BLaER1 (cell line): ENCODE data around the gene TMEM178B.

Source experiments
- H3K27ac ChIP-seq: shearing (Covaris generic); formaldehyde crosslinking; 2 replicates; pipeline ENCODE4 v1.8.1; 2022
- H3K27me3 ChIP-seq: shearing (Covaris generic); formaldehyde crosslinking; 2 replicates; pipeline ENCODE4 v1.8.1; 2022
- H3K36me3 ChIP-seq: shearing (Covaris generic); formaldehyde crosslinking; 2 replicates; pipeline ENCODE4 v1.8.1; 2022
- H3K4me1 ChIP-seq: shearing (Covaris generic); formaldehyde crosslinking; 2 replicates; pipeline ENCODE4 v1.8.1; 2022
- H3K4me2 ChIP-seq: shearing (Covaris generic); formaldehyde crosslinking; 2 replicates; pipeline ENCODE4 v1.8.1; 2022
- H3K4me3 ChIP-seq: shearing (Covaris generic); formaldehyde crosslinking; 2 replicates; pipeline ENCODE4 v1.8.1; 2022
- H3K9ac ChIP-seq: shearing (Covaris generic); formaldehyde crosslinking; 2 replicates; pipeline ENCODE4 v1.8.1; 2022
- H3K9me3 ChIP-seq: shearing (Covaris generic); formaldehyde crosslinking; 2 replicates; pipeline ENCODE4 v1.8.1; 2022
- H4K20me1 ChIP-seq: shearing (Covaris generic); formaldehyde crosslinking; 2 replicates; pipeline ENCODE4 v1.8.1; 2022
- Cebpa-rat ChIP-seq: shearing (Covaris generic); IDR thresholded peaks from 2 replicates; pipeline ENCODE4 v1.8.1; 2022

TMEM178B gene

GRCh38 chr7:141513720-141514119 lies 439.9 kb downstream of the TMEM178B start:
- Histone ChIP-seq H3K27ac (no peak overlapping the region), H3K4me2 (no peak overlapping the region), H3K4me1 (peaks cover 11% of the 10 kb centered on the region), H3K9ac (no peak overlapping the region), H3K27me3 (peaks cover 24% of the 10 kb centered on the region), H3K9me3 (no peaks in the 10 kb centered on the region), H4K20me1 (no peaks in the 10 kb centered on the region), H3K4me3 (no peak overlapping the region), H3K36me3 (no peaks in the 10 kb centered on the region)
- no peak for TF ChIP-seq Cebpa-rat

GRCh38 chr7:141515941-141516340 lies 442.1 kb downstream of the TMEM178B start:
- TF ChIP-seq Cebpa-rat = no peak
- no peak overlapping the region for H3K9ac ChIP-seq
- H3K36me3 ChIP-seq = no peaks in the 10 kb centered on the region
- H3K9me3 ChIP-seq = no peaks in the 10 kb centered on the region
- H4K20me1 ChIP-seq = no peaks in the 10 kb centered on the region
- H3K27me3 ChIP-seq = peaks cover 20% of the 10 kb centered on the region
- H3K4me3 ChIP-seq = no peak overlapping the region
- no peak overlapping the region for H3K27ac ChIP-seq
- H3K4me1 ChIP-seq = peaks cover 11% of the 10 kb centered on the region
- no peak overlapping the region for H3K4me2 ChIP-seq

- Histone ChIP-seq H3K9me3 (no peaks in the 10 kb centered on the region), H3K4me1 (no peaks in the 10 kb centered on the region), H3K4me2 (no peak overlapping the region), H3K27me3 (no peaks in the 10 kb centered on the region), H3K36me3 (no peaks in the 10 kb centered on the region), H3K27ac (no peak overlapping the region), H3K4me3 (no peak overlapping the region), H4K20me1 (no peaks in the 10 kb centered on the region), H3K9ac (no peak overlapping the region)
- no peak for TF ChIP-seq Cebpa-rat
Observed at GRCh38 chr7:141519623-141520022, 445.8 kb downstream of the TMEM178B start.

- Histone ChIP-seq H3K9me3 (no peaks in the 10 kb centered on the region), H3K27ac (no peak overlapping the region), H3K36me3 (no peaks in the 10 kb centered on the region), H3K4me1 (no peaks in the 10 kb centered on the region), H4K20me1 (no peaks in the 10 kb centered on the region), H3K4me3 (no peak overlapping the region), H3K4me2 (no peak overlapping the region), H3K27me3 (no peaks in the 10 kb centered on the region), H3K9ac (no peak overlapping the region)
- TF ChIP-seq Cebpa-rat = no peak
Observed at GRCh38 chr7:141522657-141523342, 448.9 kb downstream of the TMEM178B start.

- no peak overlapping the region for H3K4me2 ChIP-seq
Observed at GRCh38 chr7:141525973-141526514, 452.2 kb downstream of the TMEM178B start.

GRCh38 chr7:141527076-141527475 lies 453.2 kb downstream of the TMEM178B start:
- Histone ChIP-seq H3K4me2 (no peak overlapping the region), H3K27ac (no peak overlapping the region), H3K4me3 (no peak overlapping the region), H3K9me3 (no peaks in the 10 kb centered on the region), H3K36me3 (no peaks in the 10 kb centered on the region), H3K27me3 (no peaks in the 10 kb centered on the region), H3K9ac (no peak overlapping the region), H4K20me1 (no peaks in the 10 kb centered on the region), H3K4me1 (no peaks in the 10 kb centered on the region)
- no peak for TF ChIP-seq Cebpa-rat

More at GRCh38 chr7:141525973-141526514, 452.2 kb downstream of the TMEM178B start:
- Histone ChIP-seq H3K27ac (no peak overlapping the region), H4K20me1 (no peaks in the 10 kb centered on the region), H3K27me3 (no peaks in the 10 kb centered on the region), H3K9ac (no peak overlapping the region), H3K4me1 (no peaks in the 10 kb centered on the region), H3K9me3 (no peaks in the 10 kb centered on the region), H3K36me3 (no peaks in the 10 kb centered on the region), H3K4me3 (no peak overlapping the region)
- no peak for TF ChIP-seq Cebpa-rat

GRCh38 chr7:141528399-141528798 lies 454.5 kb downstream of the TMEM178B start:
- H3K36me3 ChIP-seq = no peaks in the 10 kb centered on the region
- no peaks in the 10 kb centered on the region for H3K9me3 ChIP-seq
- no peaks in the 10 kb centered on the region for H4K20me1 ChIP-seq
- no peak overlapping the region for H3K4me3 ChIP-seq
- H3K9ac ChIP-seq = no peak overlapping the region
- H3K27me3 ChIP-seq = no peaks in the 10 kb centered on the region
- no peak overlapping the region for H3K4me2 ChIP-seq
- TF ChIP-seq Cebpa-rat = no peak
- H3K4me1 ChIP-seq = no peaks in the 10 kb centered on the region
- H3K27ac ChIP-seq = no peak overlapping the region
